ENCODE data around the gene PILRA. TPM values are rescaled to one million over a fixed set of nuclear protein-coding genes. Genes with fewer than 3 reads are reported as not detected.
A peak's percentile ranks its signal among the peaks of the same experiment; 100 is the strongest.
"Not testable (repeated sequence)": the region's sequence is repeated elsewhere in the genome, so short reads cannot be mapped to it uniquely, and the experiment has no call there.

Gene PILRA
- 0.43 TPM in 1 of 2 replicates, not detected in the other for total RNA-seq

- DNase-seq (ENCODE audit: low read depth), result no peak
- TF ChIP-seq CTCF (IDR thresholded peaks at IDR 0.05; ENCODE audit: insufficient read depth, low read depth, low read length), result no peak
- no peak within 1 kb of the TSS for H3K4me3 ChIP-seq (ENCODE audit: low read depth, low read length)
Measured at GRCh38 chr7:100373261-100373831, at the start of gene PILRA. Gene PILRA, plus strand, starts transcription at chr7:100373487. Its CDS starts 170 bp downstream, at chr7:100373657.

- not testable (repeated sequence) for H3K4me3 ChIP-seq (ENCODE audit: low read depth, low read length); DNase-seq (ENCODE audit: low read depth)
Measured at GRCh38 chr7:100324194-100324593, 49.1 kb upstream of the PILRA start.

GRCh38 chr7:100325671-100326070 lies 47.6 kb upstream of the PILRA start:
- H3K4me3 ChIP-seq (ENCODE audit: low read depth, low read length); DNase-seq (ENCODE audit: low read depth): not testable (repeated sequence)

GRCh38 chr7:100326914-100327313 lies 46.4 kb upstream of the PILRA start:
- DNase-seq (ENCODE audit: low read depth); H3K4me3 ChIP-seq (ENCODE audit: low read depth, low read length): not testable (repeated sequence)

GRCh38 chr7:100335566-100336466 lies 37.5 kb upstream of the PILRA start:
- peak overlapping the region; percentile 75 for H3K4me3 ChIP-seq (ENCODE audit: low read depth, low read length)
- peak; percentile 95 for DNase-seq (ENCODE audit: low read depth)

- not testable (repeated sequence) for H3K4me3 ChIP-seq (ENCODE audit: low read depth, low read length)
- peak; percentile 13 for DNase-seq (ENCODE audit: low read depth)
Measured at GRCh38 chr7:100338083-100338696, 35.1 kb upstream of the PILRA start.

- not testable (repeated sequence) for H3K4me3 ChIP-seq (ENCODE audit: low read depth, low read length); DNase-seq (ENCODE audit: low read depth)
Measured at GRCh38 chr7:100341286-100341685, 32.0 kb upstream of the PILRA start.

GRCh38 chr7:100342765-100343164 lies 30.5 kb upstream of the PILRA start:
- H3K4me3 ChIP-seq (ENCODE audit: low read depth, low read length), result no peak overlapping the region
- TF ChIP-seq CTCF (IDR thresholded peaks at IDR 0.05; ENCODE audit: insufficient read depth, low read depth, low read length), result no peak
- no peak for DNase-seq (ENCODE audit: low read depth)

GRCh38 chr7:100344124-100344559 lies 29.1 kb upstream of the PILRA start:
- H3K4me3 ChIP-seq (ENCODE audit: low read depth, low read length), result not testable (repeated sequence)

GRCh38 chr7:100344560-100345287 lies 28.6 kb upstream of the PILRA start:
- H3K4me3 ChIP-seq (ENCODE audit: low read depth, low read length), result not testable (repeated sequence)
- TF ChIP-seq CTCF (IDR thresholded peaks at IDR 0.05; ENCODE audit: insufficient read depth, low read depth, low read length), result peak; percentile 53
- DNase-seq (ENCODE audit: low read depth), result peak; percentile 76

More at GRCh38 chr7:100344124-100344559, 29.1 kb upstream of the PILRA start:
- DNase-seq (ENCODE audit: low read depth), result not testable (repeated sequence)
